Endometrium (tissue), 2 donors: ENCODE results near the gene AGO4.

Experiments
- FAIRE-seq: peaks from 2 replicates; lab custom pipeline; 2012; peaks lifted over from hg19 to GRCh38; lab: Jason Lieb, UNC
- donor health status: control.
- donor health status: control.

The AGO4 gene

GRCh38 chr1:35894656-35895055 lies 86.8 kb downstream of the AGO4 start:
- FAIRE-seq: no peak

- FAIRE-seq: no peak
Observed at GRCh38 chr1:35899941-35900340, 92.1 kb downstream of the AGO4 start.

GRCh38 chr1:35901235-35901634 lies 93.4 kb downstream of the AGO4 start:
- FAIRE-seq: no peak

- FAIRE-seq: no peak
Observed at GRCh38 chr1:35902671-35903070, 94.9 kb downstream of the AGO4 start.
